HEK293T (cell line): ENCODE results near the gene LAIR2.
A peak's percentile ranks its signal among the peaks of the same experiment; 100 is the strongest.

ENCODE experiments used
- CTCF ChIA-PET: fragments of 350-600 bp; formaldehyde crosslinking; extraction: SDS; loops from one replicate; lab custom pipeline; 2021; ENCODE audit warnings: antibody characterized with exemption, inconsistent platforms; lab: Yijun Ruan, JAX
- POLR2A ChIA-PET: fragments of 350-600 bp; formaldehyde crosslinking; extraction: SDS; loops from one replicate; lab custom pipeline; 2020; ENCODE audit warnings: antibody characterized with exemption, inconsistent platforms; lab: Yijun Ruan, JAX
- DNase-seq: peaks from one replicate; pipeline ENCODE4 v3.0.0; 2012; ENCODE audit warnings: mixed read lengths; ENCODE audit errors: extremely low spot score
- ARNT ChIP-seq: fragments of 450-650 bp; IDR thresholded peaks from 2 replicates; pipeline ENCODE4 v1.6.1; 2017; ENCODE audit warnings: mild to moderate bottlenecking
- BHLHE40 ChIP-seq: fragments of 450-650 bp; IDR thresholded peaks from 2 replicates; pipeline ENCODE4 v1.6.1; 2016; ENCODE audit warnings: mild to moderate bottlenecking, moderate library complexity, borderline replicate concordance
- CTBP1 ChIP-seq: fragments of 450-650 bp; IDR thresholded peaks from 2 replicates; pipeline ENCODE4 v1.6.1; 2016; ENCODE audit warnings: borderline replicate concordance
- ELF4 ChIP-seq: fragments of 450-650 bp; IDR thresholded peaks from 2 replicates; pipeline ENCODE4 v1.6.1; 2017; ENCODE audit warnings: antibody characterized with exemption
- FOXA1 ChIP-seq: fragments of 450-650 bp; IDR thresholded peaks from 2 replicates; pipeline ENCODE4 v1.6.1; 2016; ENCODE audit warnings: mild to moderate bottlenecking
- FOXK2 ChIP-seq: fragments of 450-650 bp; IDR thresholded peaks from 2 replicates; pipeline ENCODE4 v1.6.1; 2016; ENCODE audit warnings: mild to moderate bottlenecking
- FOXM1 ChIP-seq: fragments of 450-650 bp; IDR thresholded peaks from 2 replicates; pipeline ENCODE4 v1.6.1; 2017; ENCODE audit warnings: mild to moderate bottlenecking, borderline replicate concordance
- HDGF ChIP-seq: fragments of 450-650 bp; IDR thresholded peaks from 2 replicates; pipeline ENCODE4 v1.6.1; 2017; ENCODE audit warnings: antibody characterized with exemption, borderline replicate concordance
- L3MBTL2 ChIP-seq: fragments of 450-650 bp; conservative IDR thresholded peaks from 2 replicates; pipeline ENCODE4 v1.6.1; 2016; ENCODE audit warnings: mild to moderate bottlenecking
- LEF1 ChIP-seq: fragments of 450-650 bp; IDR thresholded peaks from 2 replicates; pipeline ENCODE4 v1.6.1; 2017; ENCODE audit warnings: mild to moderate bottlenecking, borderline replicate concordance
- NFRKB ChIP-seq: fragments of 450-650 bp; IDR thresholded peaks from 2 replicates; pipeline ENCODE4 v1.6.1; 2016; ENCODE audit warnings: mild to moderate bottlenecking, moderate library complexity
- PKNOX1 ChIP-seq: fragments of 450-650 bp; IDR thresholded peaks from 2 replicates; pipeline ENCODE4 v1.6.1; 2016
- SP1 ChIP-seq: fragments of 450-650 bp; IDR thresholded peaks from 2 replicates; pipeline ENCODE4 v1.6.1; 2017
- SUZ12 ChIP-seq: fragments of 450-650 bp; IDR thresholded peaks from 2 replicates; pipeline ENCODE4 v1.6.1; 2016; ENCODE audit warnings: mild to moderate bottlenecking
- TARDBP ChIP-seq: fragments of 450-650 bp; IDR thresholded peaks from 2 replicates; pipeline ENCODE4 v1.6.1; 2016
- ZNF384 ChIP-seq: fragments of 450-650 bp; IDR thresholded peaks from 2 replicates; pipeline ENCODE4 v1.6.1; 2016

Gene LAIR2

GRCh38 chr19:54461210-54461609 lies 41.4 kb upstream of the LAIR2 start:
- no peak for TF ChIP-seq L3MBTL2
- no peak for TF ChIP-seq ZNF384
- TF ChIP-seq NFRKB: no peak
- no peak for TF ChIP-seq TARDBP
- no peak for TF ChIP-seq SUZ12
- TF ChIP-seq BHLHE40: no peak
- no peak for TF ChIP-seq FOXM1
- no peak for TF ChIP-seq SP1
- TF ChIP-seq CTBP1: no peak
- TF ChIP-seq ARNT: no peak
- no peak for TF ChIP-seq PKNOX1
- no peak for TF ChIP-seq FOXK2
- no peak for TF ChIP-seq HDGF
- no peak for DNase-seq
- CTCF ChIA-PET: no interaction called here
- POLR2A ChIA-PET: interaction anchor here (1.6 to 6.5 kb wide), 2 partner anchors 12 to 31 kb away, joined by 4 to 97 read pairs; partner anchors contain the start of gene LENG8

GRCh38 chr19:54461613-54462012 lies 41.0 kb upstream of the LAIR2 start:
- ChIA-PET CTCF (no interaction called here), POLR2A (interaction anchor here (1.3 to 6.5 kb wide), 3 partner anchors 8 to 31 kb away, joined by 4 to 97 read pairs (median 5); partner anchors contain the start of gene LENG8)
- no peak for TF ChIP-seq HDGF
- no peak for TF ChIP-seq FOXK2
- no peak for TF ChIP-seq ELF4
- TF ChIP-seq FOXM1: no peak
- TF ChIP-seq FOXA1: no peak
- no peak for TF ChIP-seq ARNT
- no peak for TF ChIP-seq NFRKB
- no peak for TF ChIP-seq CTBP1
- no peak for TF ChIP-seq SP1
- TF ChIP-seq LEF1: no peak
- no peak for TF ChIP-seq ZNF384
- no peak for TF ChIP-seq PKNOX1
- no peak for TF ChIP-seq BHLHE40
- TF ChIP-seq L3MBTL2: no peak
- TF ChIP-seq TARDBP: no peak
- no peak for DNase-seq

- CTCF ChIA-PET: no interaction called here
- POLR2A ChIA-PET: interaction anchor here (1.0 to 6.5 kb wide), 5 partner anchors 9 to 34 kb away, joined by 3 to 97 read pairs (median 4); partner anchors contain the start of gene LENG8
- TF ChIP-seq CTBP1: no peak
- no peak for TF ChIP-seq ARNT
- TF ChIP-seq FOXA1: no peak
- TF ChIP-seq L3MBTL2: no peak
- TF ChIP-seq BHLHE40: no peak
- TF ChIP-seq PKNOX1: no peak
- no peak for TF ChIP-seq ZNF384
- no peak for DNase-seq
Observed at GRCh38 chr19:54462047-54462654, 40.5 kb upstream of the LAIR2 start.

GRCh38 chr19:54462655-54463530 lies 39.7 kb upstream of the LAIR2 start:
- TF ChIP-seq L3MBTL2 (peak; percentile 39), HDGF (no peak), LEF1 (peak; percentile 74; the same call in 1 of the 2 replicates)
- DNase-seq: no peak
- POLR2A ChIA-PET: interaction anchor here (0.6 to 6.5 kb wide), 9 partner anchors 8 to 35 kb away, joined by 3 to 97 read pairs (median 4); partner anchors contain the start of gene LENG8
- CTCF ChIA-PET: interaction anchor here (0.6 kb wide), 1 partner anchor 138 kb away, joined by 3 read pairs; no protein-coding TSS in a partner anchor

GRCh38 chr19:54463531-54464043 lies 39.0 kb upstream of the LAIR2 start, which contains the start of gene LENG9:
Gene LENG9 (minus strand): TSS chr19:54463778. CDS start chr19:54463526, 252 bp downstream.
- POLR2A ChIA-PET: interaction anchor here (0.6 to 6.5 kb wide), 6 partner anchors 9 to 262 kb away, joined by 3 to 97 read pairs (median 4); partner anchors contain the start of genes CDC42EP5 and LENG8
- peak; percentile 91 for DNase-seq
- TF ChIP-seq LEF1 (no peak), FOXA1 (no peak), ARNT (no peak), TARDBP (no peak), BHLHE40 (no peak), PKNOX1 (no peak), SUZ12 (no peak), ELF4 (no peak), HDGF (no peak), FOXM1 (no peak), FOXK2 (no peak), SP1 (no peak), ZNF384 (peak; percentile 98; the same call in 1 of the 2 replicates), CTBP1 (no peak), L3MBTL2 (peak; percentile 56), NFRKB (no peak)
- CTCF ChIA-PET: interaction anchor here (0.6 to 0.7 kb wide), 3 partner anchors 15 to 139 kb away, joined by 3 to 5 read pairs (median 4); partner anchors contain the start of gene LENG8
